HCT116 (cell line): Measurements from ENCODE around the gene NUB1. TPM values are rescaled to one million over a fixed set of nuclear protein-coding genes. Genes with fewer than 3 reads are reported as not detected.

ENCODE experiments used
- ATAC-seq: fragments of 200-7000 bp; cut with Tn5 transposase; 2 replicates; pipeline ENCODE4 v1.9.1; 2020; ENCODE audit warnings: mild to moderate bottlenecking, moderate library complexity
- BruUV-seq: library from RNA; stranded (reverse); fragments of 400-500 nt; replicated peaks from 2 replicates; lab custom pipeline; 2021; lab: Mats Ljungman, UMichigan
- CTCF ChIA-PET: fragments of 300-600 bp; sonication (Branson Sonifier 250); formaldehyde crosslinking; loops from one replicate; lab custom pipeline; 2021; ENCODE audit warnings: antibody characterized with exemption; lab: Charles Lee
- POLR2A ChIA-PET: fragments of 300-600, 350-600 bp; sonication (Branson Sonifier 250); formaldehyde crosslinking; loops from one replicate; lab custom pipeline; 2021; ENCODE audit warnings: antibody characterized with exemption; lab: Charles Lee
- RAD21 ChIA-PET, 2 experiments: fragments of 300-600 bp; sonication (Branson Sonifier 250); formaldehyde crosslinking; loops; one replicate each; lab custom pipeline; 2023; ENCODE audit warnings: low total read pairs in 2 of 2; ENCODE audit not compliant: uncharacterized antibody in 2 of 2, unreplicated experiment in 2 of 2, low non-redundant PET in 1 of 2; lab: Charles Lee
- DNase-seq: peaks from one replicate; pipeline ENCODE4 v3.0.0-alpha.2; 2010; ENCODE audit warnings: low read depth, low spot score
- H2AFZ ChIP-seq: fragments of 200-600 bp; shearing (Covaris generic), sonication (generic); 2 replicates; pipeline ENCODE4 v1.6.1; 2017; ENCODE audit warnings: low read depth, mixed run types, mixed read lengths, antibody characterized with exemption, low read length; ENCODE audit not compliant: poor library complexity, severe bottlenecking
- H3K27ac ChIP-seq: 2 replicates; pipeline ENCODE4 v1.5.1; 2012; ENCODE audit warnings: low read depth, low read length
- H3K27me3 ChIP-seq: fragments of 200-600 bp; sonication (generic); 2 replicates; pipeline ENCODE4 v1.6.1; 2016; ENCODE audit warnings: mixed run types, low read length, mixed read lengths; ENCODE audit not compliant: insufficient read depth
- H3K36me3 ChIP-seq, 2 experiments: fragments of 200-500 bp in 1 of 2; fragments of 200-600 bp in 1 of 2; sonication (Bioruptor generic) in 1 of 2; sonication (generic) in 1 of 2; 2 replicates each; pipeline versions ENCODE4 v1.5.1 to v1.6.1; 2014 to 2016; ENCODE audit warnings: low read length in 2 of 2, inconsistent platforms in 1 of 2, mixed read lengths in 1 of 2, mixed run types in 1 of 2; ENCODE audit not compliant: insufficient read depth in 2 of 2, control insufficient read depth in 1 of 2
- H3K4me1 ChIP-seq, 2 experiments: fragments of 200-600 bp in 1 of 2; sonication (generic) in 1 of 2; 2 replicates each; pipeline versions ENCODE4 v1.5.1 to v1.6.1; 2012 to 2017; ENCODE audit warnings: low read length in 2 of 2, inconsistent platforms in 1 of 2, mild to moderate bottlenecking in 1 of 2, mixed read lengths in 1 of 2, mixed run types in 1 of 2, moderate library complexity in 1 of 2; ENCODE audit not compliant: insufficient read depth in 2 of 2, control insufficient read depth in 1 of 2
- H3K4me2 ChIP-seq: fragments of 200-600 bp; sonication (generic); 2 replicates; pipeline ENCODE4 v1.6.1; 2017; ENCODE audit warnings: mixed run types, low read length, mixed read lengths
- H3K4me3 ChIP-seq, 2 experiments: fragments of 200-600 bp in 1 of 2; sonication (generic) in 1 of 2; replicated peaks in 1 of 2; 2 replicates each; pipeline ENCODE4 v1.5.1; 2011 to 2016; ENCODE audit warnings: low read length in 2 of 2, control low read depth in 1 of 2, low read depth in 1 of 2, mild to moderate bottlenecking in 1 of 2, mixed read lengths in 1 of 2, mixed run types in 1 of 2
- H3K79me2 ChIP-seq: fragments of 200-600 bp; sonication (generic); 2 replicates; pipeline ENCODE4 v1.6.1; 2017; ENCODE audit warnings: mild to moderate bottlenecking, mixed run types, low read length, moderate library complexity, mixed read lengths; ENCODE audit not compliant: insufficient read depth
- H3K9ac ChIP-seq: fragments of 200-600 bp; sonication (generic); 2 replicates; pipeline ENCODE4 v1.6.1; 2016; ENCODE audit warnings: low read length, mixed read lengths
- H3K9me2 ChIP-seq: fragments of 200-600 bp; sonication (generic), shearing (Covaris generic); 2 replicates; pipeline ENCODE4 v1.6.1; 2017; ENCODE audit warnings: mixed run types, mild to moderate bottlenecking, moderate library complexity; ENCODE audit not compliant: insufficient read depth
- H3K9me3 ChIP-seq, 2 experiments: fragments of 200-500 bp in 1 of 2; fragments of 200-600 bp in 1 of 2; sonication (Bioruptor generic) in 1 of 2; sonication (generic) in 1 of 2; 2 replicates each; pipeline ENCODE4 v1.6.1; 2014 to 2017; ENCODE audit warnings: low read length in 2 of 2, mixed read lengths in 2 of 2, inconsistent platforms in 1 of 2, low read depth in 1 of 2, mild to moderate bottlenecking in 1 of 2, mixed run types in 1 of 2, moderate library complexity in 1 of 2; ENCODE audit not compliant: control insufficient read depth in 1 of 2, insufficient read depth in 1 of 2
- H4K20me1 ChIP-seq: fragments of 200-600 bp; sonication (generic), shearing (Covaris generic); 2 replicates; pipeline ENCODE4 v1.6.1; 2017; ENCODE audit warnings: mixed run types, mild to moderate bottlenecking, moderate library complexity; ENCODE audit not compliant: insufficient read depth
- ATF3 ChIP-seq: IDR thresholded peaks from 2 replicates; pipeline ENCODE4 v1.6.1; 2012
- CBX3 ChIP-seq: IDR thresholded peaks from 2 replicates; pipeline ENCODE4 v1.6.1; 2012; ENCODE audit warnings: low read depth
- CEBPB ChIP-seq: IDR thresholded peaks from 2 replicates; pipeline ENCODE4 v1.6.1; 2012; ENCODE audit warnings: low read depth
- CTCF ChIP-seq, 3 experiments: fragments of 200-600 bp in 1 of 3; sonication (generic) in 1 of 3; IDR thresholded peaks in 2 of 3; conservative IDR thresholded peaks in 1 of 3; 2 replicates each; pipeline ENCODE4 v1.5.1; 2012 to 2017; ENCODE audit warnings: low read depth in 2 of 3, low read length in 2 of 3, antibody characterized with exemption in 1 of 3, borderline replicate concordance in 1 of 3, control low read depth in 1 of 3, mild to moderate bottlenecking in 1 of 3, mixed read lengths in 1 of 3, mixed run types in 1 of 3, moderate library complexity in 1 of 3; ENCODE audit not compliant: insufficient read depth in 1 of 3
- EGR1 ChIP-seq: IDR thresholded peaks from 2 replicates; pipeline ENCODE4 v1.6.1; 2012; ENCODE audit warnings: low read depth
- ELF1 ChIP-seq: IDR thresholded peaks from 2 replicates; pipeline ENCODE4 v1.6.1; 2012; ENCODE audit warnings: low read depth, borderline replicate concordance
- EZH2 ChIP-seq: fragments of 200-600 bp; sonication (generic); IDR thresholded peaks from 2 replicates; pipeline ENCODE4 v1.6.1; 2017; ENCODE audit warnings: antibody characterized with exemption, mixed run types
- EZH2phosphoT487 ChIP-seq: fragments of 200-600 bp; IDR thresholded peaks from 2 replicates; pipeline ENCODE4 v1.6.1; 2018; ENCODE audit warnings: antibody characterized with exemption, borderline replicate concordance
- FOSL1 ChIP-seq: IDR thresholded peaks from 2 replicates; pipeline ENCODE4 v1.6.1; 2012; ENCODE audit warnings: low read depth
- JUND ChIP-seq: IDR thresholded peaks from 2 replicates; pipeline ENCODE4 v1.6.1; 2012
- MAX ChIP-seq: IDR thresholded peaks from 2 replicates; pipeline ENCODE4 v1.6.1; 2012
- POLR2A ChIP-seq: IDR thresholded peaks from 2 replicates; pipeline ENCODE4 v1.7.0; 2011; ENCODE audit warnings: borderline replicate concordance; ENCODE audit not compliant: insufficient read depth, insufficient read length; ENCODE audit errors: extremely low read depth
- RAD21 ChIP-seq: IDR thresholded peaks from 2 replicates; pipeline ENCODE4 v1.6.1; 2012; ENCODE audit warnings: low read depth, mild to moderate bottlenecking
- REST ChIP-seq: IDR thresholded peaks from 2 replicates; pipeline ENCODE4 v1.6.1; 2012; ENCODE audit warnings: low read depth
- SIN3A ChIP-seq: IDR thresholded peaks from 2 replicates; pipeline ENCODE4 v1.6.1; 2012; ENCODE audit warnings: low read depth
- SRF ChIP-seq: IDR thresholded peaks from 2 replicates; pipeline ENCODE4 v1.6.1; 2012; ENCODE audit warnings: low read depth
- TCF7L2 ChIP-seq: IDR thresholded peaks from 2 replicates; pipeline ENCODE4 v1.7.0; 2011; ENCODE audit warnings: borderline replicate concordance, inconsistent platforms; ENCODE audit not compliant: insufficient read depth, insufficient read length; ENCODE audit errors: extremely low read depth
- YY1 ChIP-seq: IDR thresholded peaks from 2 replicates; pipeline ENCODE4 v1.6.1; 2011; ENCODE audit warnings: low read length, low read depth, moderate library complexity, mild to moderate bottlenecking; ENCODE audit not compliant: insufficient replicate concordance; ENCODE audit errors: extremely low read depth
- ZFX ChIP-seq: fragments of 450-650 bp; IDR thresholded peaks from 2 replicates; pipeline ENCODE4 v1.6.1; 2017
- ZNF274 ChIP-seq: fragments of 200-500 bp; sonication (Bioruptor generic); IDR thresholded peaks from 2 replicates; pipeline ENCODE4 v1.6.1; 2014; ENCODE audit warnings: mild to moderate bottlenecking, low read depth, low read length, inconsistent platforms
- intact Hi-C: fragments of 100-400 bp; cut with micrococcal nuclease; formaldehyde crosslinking; loops from 2 replicates; pipeline ENCODE4 v1.10.0; 2022
- total RNA-seq: library from RNA; stranded (reverse); gene quantifications from one replicate; pipeline ENCODE4 v1.2.1, GENCODE V29; 2021; ENCODE audit not compliant: unreplicated experiment

NUB1 gene
- total RNA-seq, 1 experiment from 2014 or later = 44.0 TPM

- TF ChIP-seq YY1 (no peak), ELF1 (no peak), ZFX (no peak), SIN3A (no peak), MAX (no peak), POLR2A (no peak), FOSL1 (no peak)
- TF ChIP-seq, all 23 proteins: peak for 0
These were observed 64.7 kb downstream of the NUB1 start (continued) for GRCh38 chr7:151406051-151406875.

- Histone ChIP-seq H3K79me2 (no peaks in the 10 kb centered on the region), H2AFZ (no peak overlapping the region), H3K27me3 (no peaks in the 10 kb centered on the region), H4K20me1 (no peaks in the 10 kb centered on the region), H3K4me1 (peaks cover 35 to 45% of the 10 kb centered on the region in 2 experiments), H3K27ac (no peak overlapping the region), H3K4me2 (no peak overlapping the region), H3K9ac (no peak overlapping the region), H3K4me3 (no peak overlapping the region), H3K9me2 (no peaks in the 10 kb centered on the region), H3K36me3 (no peaks in the 10 kb centered on the region), H3K9me3 (no peaks in the 10 kb centered on the region)
- intact Hi-C loops = no loop called here
- BruUV-seq = no TSS peak
- POLR2A ChIA-PET = no interaction called here
- RAD21 ChIA-PET = no interaction called here
- ATAC-seq (no peak), DNase-seq (no peak)
- CTCF ChIA-PET = no interaction called here
- TF ChIP-seq EZH2phosphoT487 = no peak
- TF ChIP-seq TCF7L2 = no peak
- TF ChIP-seq REST = no peak
- TF ChIP-seq RAD21 = no peak
- no peak for TF ChIP-seq ATF3
- no peak for TF ChIP-seq SRF
- no peak for TF ChIP-seq FOSL1
- no peak for TF ChIP-seq CEBPB
- TF ChIP-seq ZNF274 = no peak
- no peak for TF ChIP-seq JUND
- no peak for TF ChIP-seq ZFX
- TF ChIP-seq SIN3A = no peak
- TF ChIP-seq EGR1 = no peak
- TF ChIP-seq CBX3 = no peak
- TF ChIP-seq CTCF (IDR thresholded peaks at IDR 0.05 in 2 of 3, conservative IDR thresholded peaks at IDR 0.05 in 1 of 3; ENCODE audit: borderline replicate concordance in 1 of 3, insufficient read depth in 1 of 3, low read depth in 2 of 3, low read length in 2 of 3) = no peak
- TF ChIP-seq EZH2 = no peak
These were observed 65.4 kb downstream of the NUB1 start for GRCh38 chr7:151406886-151407583.
